Spleen (tissue), 11 donors: ENCODE results near the gene P3H1. TPM values are rescaled to one million over a fixed set of nuclear protein-coding genes. Genes with fewer than 3 reads are reported as not detected.

Experiments used
- DNase-seq: peaks from one replicate; pipeline ENCODE4 v3.0.0-alpha.2; 2020
- H3K27ac ChIP-seq, 8 donors: fragments of 200-600 bp; sonication (generic) in 7 of 8; 1 replicate in 4 of 8; 2 replicates in 4 of 8; pipeline versions ENCODE4 v1.5.0 to v1.8.0; 2016 to 2021; ENCODE audit warnings: inconsistent platforms in 4 of 8, mild to moderate bottlenecking in 4 of 8, moderate library complexity in 1 of 8
- H3K27me3 ChIP-seq, 7 donors: fragments of 200-600 bp; sonication (generic) in 6 of 7; replicated peaks in 1 of 7; 1 replicate in 4 of 7; 2 replicates in 3 of 7; pipeline versions ENCODE4 v1.5.0 to v1.8.0; 2016 to 2021; ENCODE audit warnings: inconsistent platforms in 3 of 7, mild to moderate bottlenecking in 1 of 7
- H3K36me3 ChIP-seq, 6 donors: fragments of 200-600 bp; sonication (generic) in 5 of 6; 1 replicate in 4 of 6; 2 replicates in 2 of 6; pipeline versions ENCODE4 v1.5.0 to v1.8.0; 2016 to 2021; ENCODE audit warnings: inconsistent platforms in 2 of 6
- H3K4me1 ChIP-seq, 6 donors: fragments of 200-600 bp; sonication (generic) in 5 of 6; 1 replicate in 3 of 6; 2 replicates in 3 of 6; pipeline versions ENCODE4 v1.5.0 to v1.8.0; 2016 to 2021; ENCODE audit warnings: inconsistent platforms in 3 of 6
- H3K4me3 ChIP-seq, 8 donors: fragments of 200-600 bp; sonication (generic) in 7 of 8; 1 replicate in 4 of 8; 2 replicates in 4 of 8; pipeline versions ENCODE4 v1.5.0 to v1.8.0; 2016 to 2021; ENCODE audit warnings: inconsistent platforms in 4 of 8, mild to moderate bottlenecking in 4 of 8, moderate library complexity in 2 of 8
- H3K9me3 ChIP-seq, 8 donors: fragments of 200-600 bp; sonication (generic) in 7 of 8; 1 replicate in 4 of 8; 2 replicates in 4 of 8; pipeline versions ENCODE4 v1.5.0 to v1.8.0; 2016 to 2021; ENCODE audit warnings: inconsistent platforms in 4 of 8
- CTCF ChIP-seq, 11 experiments: fragments of 200-600 bp in 7 of 11; fragments of 450-650 bp in 4 of 11; sonication (generic) in 4 of 11; IDR thresholded peaks in 8 of 11; conservative IDR thresholded peaks in 3 of 11; 1 replicate in 7 of 11; 2 replicates in 4 of 11; pipeline versions ENCODE4 v1.4.0 to v1.8.0; 2016 to 2021; ENCODE audit warnings: antibody characterized with exemption in 11 of 11, inconsistent platforms in 4 of 11, mild to moderate bottlenecking in 1 of 11
- POLR2A ChIP-seq, 3 donors: fragments of 450-650 bp; IDR thresholded peaks; one replicate each; pipeline ENCODE4 v1.5.1; 2017; ENCODE audit warnings: antibody characterized with exemption in 3 of 3, mild to moderate bottlenecking in 1 of 3
- POLR2AphosphoS5 ChIP-seq, 3 donors: sonication (generic); formaldehyde crosslinking; IDR thresholded peaks; one replicate each; pipeline ENCODE4 v1.5.1; 2017; ENCODE audit warnings: antibody characterized with exemption in 3 of 3
- WGBS, 5 donors: extraction: QIAGEN DNeasy Blood & Tissue Kit in 3 of 5; methylation state at CpG; one replicate each; pipeline versions ENCODE4 v1.1.5 to v1.1.7; 2013 to 2018; 5-methylcytosine and 5-hydroxymethylcytosine counted together
- intact Hi-C: fragments of 100-400 bp; cut with DNase I; formaldehyde crosslinking; loops from one replicate; pipeline ENCODE4 v1.15.0; 2023; ENCODE audit warnings: low total_unique reads
- polyA plus RNA-seq, 3 donors: library from polyadenylated mRNA; stranded (reverse); fragments of 200-250 nt; gene quantifications; one replicate each; pipeline ENCODE4 v1.2.1, GENCODE V29; 2013
- total RNA-seq, 7 donors: library from RNA; depleted of rRNA in 3 of 7; stranded (reverse); fragments of >200 nt in 3 of 7; fragmentation: NEBNext Ultra II Directional in 4 of 7; extraction: Animal tissue kit (Norgen Biotek cat#: 25700) in 4 of 7; gene quantifications; one replicate each; pipeline versions ENCODE4 v1.1.0 to v1.2.1, GENCODE V29; 2016 to 2021
- donor health status: healthy with polysubstance abuse.
- donor health status: DM: no; HTN: no; CAD: no; lungs with moderate emphysema.
- donor health status: DM: no; HTN: no; CAD: no.
- donor health status: Bipolar disorder and iron deficiency.
- donor health status: healthy.
- donor health status: DM: no; HTN: no; CAD: no.
- donor health status: DM: yes; HTN: yes; CAD: no.

The P3H1 gene
- total and polyA plus RNA-seq, 10 donors: 35.1 to 55.8 (median 42.0) TPM

- Histone ChIP-seq H3K36me3 (peaks cover 7 to 100% (median 91%) of the 10 kb centered on the region in 6 donors), H3K27ac (no peak overlapping the region), H3K4me1 (peaks cover 0 to 2% (median 0%) of the 10 kb centered on the region in 6 donors), H3K4me3 (no peak overlapping the region), H3K9me3 (no peaks in the 10 kb centered on the region), H3K27me3 (no peaks in the 10 kb centered on the region)
- intact Hi-C loops: no loop called here
- no peak for DNase-seq
- TF ChIP-seq CTCF (IDR thresholded peaks at IDR 0.05 in 8 of 11, conservative IDR thresholded peaks at IDR 0.05 in 3 of 11) (no peak), POLR2AphosphoS5 (IDR thresholded peaks at IDR 0.05) (no peak), POLR2A (IDR thresholded peaks at IDR 0.05) (no peak)
Observed at GRCh38 chr1:42700006-42700405, 66.8 kb downstream of the P3H1 start.

GRCh38 chr1:42698081-42698813 lies 68.6 kb downstream of the P3H1 start:
- 86 to 93% (median 89%) methylated on average over 4 of the region's 4 CpGs for WGBS, 5 donors
- intact Hi-C loops: no loop called here
- Histone ChIP-seq H3K4me1 (peaks cover 0 to 19% (median 8%) of the 10 kb centered on the region in 6 donors), H3K4me3 (no peak overlapping the region), H3K27me3 (no peaks in the 10 kb centered on the region), H3K27ac (no peak overlapping the region), H3K36me3 (peaks cover 7 to 100% (median 82%) of the 10 kb centered on the region in 6 donors), H3K9me3 (no peaks in the 10 kb centered on the region)
- TF ChIP-seq CTCF (IDR thresholded peaks at IDR 0.05 in 8 of 11, conservative IDR thresholded peaks at IDR 0.05 in 3 of 11) (no peak), POLR2AphosphoS5 (IDR thresholded peaks at IDR 0.05) (no peak)
- DNase-seq: no peak

Other genes starting within 250 kb of the P3H1 start
- gene PPIH, start 108.6 kb downstream of the P3H1 start, total RNA-seq: 10 to 100 TPM; 34.2 to 60.1 (median 39.8) TPM
- 10 to 100 TPM; 59.6 to 72.3 (median 63.0) TPM for gene PPIH, start 108.6 kb downstream of the P3H1 start, polyA plus RNA-seq
- 100 to 1,000 TPM; 361 to 451 (median 396) TPM for gene YBX1, start 84.6 kb downstream of the P3H1 start, total RNA-seq
- gene YBX1, start 84.6 kb downstream of the P3H1 start, polyA plus RNA-seq: 100 to 1,000 TPM; 479 to 684 (median 620) TPM
- under 1 TPM in 1 of 7 donors, not detected in 6; 0.28 TPM for gene CLDN19, start 26.8 kb downstream of the P3H1 start, total RNA-seq
- gene CLDN19, start 26.8 kb downstream of the P3H1 start, polyA plus RNA-seq: under 1 TPM in 1 of 3 donors, not detected in 2; 0.26 TPM
- 1 to 10 TPM; 3.1 to 9.8 (median 5.1) TPM for gene C1orf50, start 221 bp upstream of the P3H1 start, total RNA-seq
- 1 to 10 TPM; 1.5 to 3.4 (median 3.4) TPM for gene C1orf50, start 221 bp upstream of the P3H1 start, polyA plus RNA-seq
- 1 to 10 TPM in 1 of 7 donors, under 1 TPM in 5, not detected in 1; 0.23 to 1.6 (median 0.27) TPM for gene TMEM269, start 18.0 kb upstream of the P3H1 start, total RNA-seq
- under 1 TPM; 0.03 to 0.09 (median 0.06) TPM for gene TMEM269, start 18.0 kb upstream of the P3H1 start, polyA plus RNA-seq
- gene ERMAP, start 50.1 kb upstream of the P3H1 start, total RNA-seq: 10 to 100 TPM; 11.0 to 19.3 (median 15.4) TPM
- 1 to 10 TPM; 3.0 to 4.8 (median 4.4) TPM for gene ERMAP, start 50.1 kb upstream of the P3H1 start, polyA plus RNA-seq
- 10 to 100 TPM; 15.1 to 32.3 (median 20.1) TPM for gene SVBP, start 50.4 kb upstream of the P3H1 start, total RNA-seq
- 10 to 100 TPM; 34.2 to 41.7 (median 39.9) TPM for gene SVBP, start 50.4 kb upstream of the P3H1 start, polyA plus RNA-seq
- 10 to 100 TPM in 5 of 7 donors, 1 to 10 TPM in 2; 9.6 to 18.3 (median 10.5) TPM for gene ZNF691, start 79.6 kb upstream of the P3H1 start, total RNA-seq
- 10 to 100 TPM; 10.9 to 15.8 (median 13.8) TPM for gene ZNF691, start 79.6 kb upstream of the P3H1 start, polyA plus RNA-seq
- 100 to 1,000 TPM in 3 of 7 donors, 10 to 100 TPM in 4; 26.2 to 142 (median 83.1) TPM for gene SLC2A1, start 191.8 kb upstream of the P3H1 start, total RNA-seq
- gene SLC2A1, start 191.8 kb upstream of the P3H1 start, polyA plus RNA-seq: 10 to 100 TPM; 18.3 to 31.0 (median 19.5) TPM